Stomach (tissue), 9 donors: ENCODE data around the gene IQCB1. TPM values are rescaled to one million over a fixed set of nuclear protein-coding genes. Genes with fewer than 3 reads are reported as not detected.

Experiments used
- DNase-seq, 2 donors: peaks; one replicate each; pipeline versions ENCODE4 v3.0.0 to v3.0.0-alpha.2; 2013 to 2019
- H3K27ac ChIP-seq, 5 donors: fragments of 200-600 bp in 4 of 5; sonication (generic) in 4 of 5; one replicate each; pipeline ENCODE4 v1.5.1; 2013 to 2019; ENCODE audit warnings: mild to moderate bottlenecking in 1 of 5, moderate library complexity in 1 of 5
- H3K27me3 ChIP-seq, 3 donors: fragments of 200-600 bp; sonication (generic); one replicate each; pipeline ENCODE4 v1.5.1; 2017 to 2019; ENCODE audit warnings: mixed run types in 1 of 3
- H3K36me3 ChIP-seq, 4 donors: fragments of 200-600 bp; sonication (generic); 1 replicate in 3 of 4; 2 replicates in 1 of 4; pipeline ENCODE4 v1.5.1; 2016 to 2019
- H3K4me1 ChIP-seq, 4 donors: fragments of 200-600 bp; sonication (generic); one replicate each; pipeline ENCODE4 v1.5.1; 2016 to 2019
- H3K4me3 ChIP-seq, 4 donors: fragments of 200-600 bp; sonication (generic) in 3 of 4; one replicate each; pipeline ENCODE4 v1.5.1; 2016 to 2019; ENCODE audit warnings: mild to moderate bottlenecking in 1 of 4
- H3K9me3 ChIP-seq, 4 donors: fragments of 200-600 bp; sonication (generic); one replicate each; pipeline ENCODE4 v1.5.1; 2016 to 2019
- CTCF ChIP-seq, 7 experiments: fragments of 450-650 bp in 4 of 7; fragments of 200-600 bp in 3 of 7; sonication (generic) in 3 of 7; IDR thresholded peaks; one replicate each; pipeline ENCODE4 v1.5.1; 2016 to 2019; ENCODE audit warnings: antibody characterized with exemption in 7 of 7, control low read depth in 2 of 7, mild to moderate bottlenecking in 1 of 7
- EP300 ChIP-seq: sonication (generic); formaldehyde crosslinking; IDR thresholded peaks from one replicate; pipeline ENCODE4 v1.6.1; 2017; ENCODE audit warnings: antibody characterized with exemption
- POLR2A ChIP-seq, 4 donors: fragments of 450-650 bp; IDR thresholded peaks; one replicate each; pipeline ENCODE4 v1.6.1; 2016; ENCODE audit warnings: antibody characterized with exemption in 4 of 4, control low read depth in 2 of 4, mild to moderate bottlenecking in 1 of 4, moderate library complexity in 1 of 4
- POLR2AphosphoS5 ChIP-seq, 3 donors: sonication (generic); formaldehyde crosslinking; IDR thresholded peaks; one replicate each; pipeline ENCODE4 v1.6.1; 2016; ENCODE audit warnings: antibody characterized with exemption in 3 of 3
- whole genome bisulfite sequencing, 5 donors: extraction: QIAGEN DNeasy Blood & Tissue Kit in 3 of 5; methylation state at CpG; one replicate each; pipeline versions ENCODE4 v1.1.5 to v1.1.7; 2013 to 2018; 5-methylcytosine and 5-hydroxymethylcytosine counted together
- intact Hi-C: fragments of 100-400 bp; cut with DNase I; formaldehyde crosslinking; loops from one replicate; pipeline ENCODE4 v1.15.1; 2023; ENCODE audit warnings: low total_unique reads
- polyA plus RNA-seq, 3 donors: library from polyadenylated mRNA; stranded (reverse); fragments of 200-250 nt; gene quantifications; one replicate each; pipeline ENCODE4 v1.2.3, GENCODE V29; 2013
- total RNA-seq, 5 donors: library from RNA; depleted of rRNA; stranded (reverse); fragments of >200 nt; gene quantifications; one replicate each; pipeline versions ENCODE4 v1.1.0 to v1.2.3, GENCODE V29; 2014 to 2016
- donor health status: healthy with polysubstance abuse.
- donor health status: Bipolar disorder and iron deficiency.
- donor health status: healthy.

The IQCB1 gene
- total and polyA plus RNA-seq, 8 donors, result 1.8 to 40.6 (median 8.8) TPM

- Histone ChIP-seq H3K9me3 (no peaks in the 10 kb centered on the region), H3K27me3 (no peaks in the 10 kb centered on the region), H3K36me3 (no peaks in the 10 kb centered on the region), H3K4me1 (peaks cover 9 to 27% (median 20%) of the 10 kb centered on the region in 4 donors), H3K4me3 (no peak overlapping the region), H3K27ac (no peak overlapping the region)
- intact Hi-C loops, result no loop called here
- TF ChIP-seq CTCF (IDR thresholded peaks at IDR 0.05) (no peak), POLR2A (IDR thresholded peaks at IDR 0.05) (no peak), POLR2AphosphoS5 (IDR thresholded peaks at IDR 0.05) (no peak), EP300 (no peak)
- WGBS, 5 donors, result 75 to 86% (median 83%) methylated on average over 1 of the region's 1 CpG
- no peak for DNase-seq
These were observed 82.6 kb downstream of the IQCB1 start for GRCh38 chr3:121752261-121752660.

DNA sequence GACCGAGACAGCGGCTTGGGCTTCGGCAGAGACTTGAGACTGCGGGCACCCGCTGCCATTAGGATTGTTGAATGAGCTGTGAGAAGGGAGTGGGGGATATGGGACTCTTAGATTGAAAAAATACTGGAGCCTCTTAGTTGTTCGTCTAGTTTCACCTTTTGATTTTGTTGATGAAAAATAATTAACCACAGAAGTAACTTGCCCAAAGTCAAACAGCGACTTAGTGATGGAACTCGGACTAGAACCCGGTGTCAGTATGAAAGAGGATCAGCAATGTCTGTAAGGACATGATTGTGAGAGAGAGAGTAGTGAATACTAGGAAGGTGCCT lies 84.8 kb downstream of the IQCB1 start:
- Histone ChIP-seq H3K27me3 (no peaks in the 10 kb centered on the region), H3K36me3 (no peaks in the 10 kb centered on the region), H3K9me3 (no peaks in the 10 kb centered on the region), H3K4me1 (peaks cover 9 to 44% (median 29%) of the 10 kb centered on the region in 4 donors), H3K4me3 (peak overlapping the region; percentile 65 to 87 (median 81)), H3K27ac (peak overlapping the region; percentile 57 to 96 (median 94))
- intact Hi-C loops, result no loop called here
- no peak for DNase-seq
- TF ChIP-seq CTCF (IDR thresholded peaks at IDR 0.05), result no peak
- TF ChIP-seq EP300, result no peak
- no peak for TF ChIP-seq POLR2A (IDR thresholded peaks at IDR 0.05)
- TF ChIP-seq POLR2AphosphoS5 (IDR thresholded peaks at IDR 0.05), result no peak
- WGBS, 5 donors, result 1 to 3% (median 1%) methylated on average over 9 of the region's 9 CpGs

DNA sequence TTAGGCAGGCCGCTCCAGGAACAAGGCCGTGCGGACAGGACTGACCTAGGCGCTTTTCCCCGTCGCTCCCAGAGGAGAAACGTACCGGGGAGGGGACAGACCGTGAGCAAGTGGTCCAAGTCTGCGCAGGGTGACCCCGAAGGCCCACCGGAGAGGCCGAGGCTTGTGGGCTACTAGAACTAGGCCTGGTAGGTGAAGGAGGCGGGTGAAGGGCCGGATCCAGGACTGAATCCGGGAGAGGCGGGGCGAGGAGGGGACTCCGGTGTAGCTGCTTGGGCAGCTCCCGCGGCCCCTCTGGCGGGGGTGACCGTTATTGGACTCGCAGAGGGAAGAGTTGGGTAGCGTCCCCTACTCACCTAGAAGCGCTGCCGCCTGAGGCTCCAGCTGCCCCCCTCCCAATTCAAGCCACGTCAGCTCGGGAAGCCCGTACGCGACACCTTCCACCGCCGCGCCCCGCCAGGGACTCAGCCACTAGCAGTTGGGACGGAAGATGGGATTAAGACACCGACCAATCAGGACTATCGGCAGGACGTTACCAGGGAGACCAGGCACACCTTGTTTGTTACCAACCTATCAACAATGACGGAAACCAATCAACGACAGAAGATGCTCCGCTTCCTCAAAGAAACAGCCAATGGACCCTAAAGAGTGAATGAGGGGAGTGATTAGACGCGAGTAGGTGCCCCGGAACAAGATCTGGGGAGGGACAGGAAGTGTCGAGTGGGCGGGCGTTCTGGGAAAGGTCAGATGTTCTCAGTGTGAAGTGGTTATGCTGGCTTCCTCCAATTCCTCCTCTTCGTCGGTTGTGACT lies 85.4 kb downstream of the IQCB1 start, which contains the start of gene GOLGB1:
Gene GOLGB1 (minus strand): TSS at position 466 of the 811 bp plus-strand sequence. CDS start 18,770 bp downstream, outside the sequence.
- Histone ChIP-seq H3K9me3 (no peaks in the 10 kb centered on the region), H3K27ac (peak within 1 kb of the TSS; percentile 91 to 96 (median 94)), H3K4me1 (peaks cover 9 to 49% (median 29%) of the 10 kb centered on the region in 4 donors), H3K36me3 (no peaks in the 10 kb centered on the region), H3K4me3 (peak within 1 kb of the TSS; percentile 65 to 87 (median 81)), H3K27me3 (no peaks in the 10 kb centered on the region)
- DNase-seq, result peak; percentile 93 to 99
- WGBS, 5 donors, result 0 to 1% (median 1%) methylated on average over 36 to 51 of the region's 51 CpGs
- TF ChIP-seq POLR2AphosphoS5 (IDR thresholded peaks at IDR 0.05) (peak; percentile 95 to 100 (median 100)), CTCF (IDR thresholded peaks at IDR 0.05) (peak in 1 of 7 experiments; percentile 8), POLR2A (IDR thresholded peaks at IDR 0.05) (peak in 2 of 4 donors; percentile 96 to 99), EP300 (no peak)
- intact Hi-C loops, result no loop called here

GRCh38 chr3:121748680-121749275 lies 86.1 kb downstream of the IQCB1 start:
- DNase-seq, result peak; percentile 77 to 90
- Histone ChIP-seq H3K27ac (peak overlapping the region; percentile 91 to 96 (median 94)), H3K4me3 (peak overlapping the region; percentile 65 to 87 (median 81)), H3K4me1 (peaks cover 9 to 49% (median 29%) of the 10 kb centered on the region in 4 donors), H3K27me3 (no peaks in the 10 kb centered on the region), H3K9me3 (no peaks in the 10 kb centered on the region), H3K36me3 (no peaks in the 10 kb centered on the region)
- intact Hi-C loops, result no loop called here
- 0 to 1% (median 1%) methylated on average over 17 of the region's 17 CpGs for WGBS, 5 donors
- TF ChIP-seq POLR2AphosphoS5 (IDR thresholded peaks at IDR 0.05) (peak in 1 of 3 donors; percentile 37), EP300 (no peak)
